Loucy (cell line): ENCODE results near the gene GRIA3.

Experiments used
- EZH2phosphoT487 ChIP-seq: fragments of 200-600 bp; IDR thresholded peaks from 2 replicates; pipeline ENCODE4 v1.6.1; 2018; ENCODE audit warnings: antibody characterized with exemption, mild to moderate bottlenecking, moderate library complexity, borderline replicate concordance
- TF ChIP-seq, protein P1 (sequence below): fragments of 200-600 bp; sonication (generic); conservative IDR thresholded peaks from 2 replicates; pipeline ENCODE4 v1.5.1; 2014; ENCODE audit warnings: mild to moderate bottlenecking, antibody characterized with exemption, low read length

DNA sequence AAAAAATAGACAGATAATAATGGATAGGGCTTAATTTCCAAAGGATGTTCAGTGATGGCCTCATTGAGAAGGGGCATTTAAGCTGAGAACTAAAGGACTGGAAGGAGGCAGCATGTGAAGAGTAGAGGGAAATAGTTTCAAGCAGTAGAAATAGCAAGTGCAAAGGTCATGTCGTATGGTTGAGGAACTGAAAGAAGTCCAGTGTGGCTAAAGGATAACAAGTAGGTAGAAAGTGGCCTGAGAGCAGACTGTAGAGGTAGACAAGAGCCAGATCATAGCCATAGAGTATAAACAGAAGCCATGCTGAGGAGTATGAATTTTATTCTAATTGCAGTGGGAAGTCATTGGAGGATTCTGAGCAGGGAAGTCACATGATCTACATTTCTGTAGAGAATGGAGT lies 72.3 kb downstream of the GRIA3 start:
- TF ChIP-seq, protein P1, sequence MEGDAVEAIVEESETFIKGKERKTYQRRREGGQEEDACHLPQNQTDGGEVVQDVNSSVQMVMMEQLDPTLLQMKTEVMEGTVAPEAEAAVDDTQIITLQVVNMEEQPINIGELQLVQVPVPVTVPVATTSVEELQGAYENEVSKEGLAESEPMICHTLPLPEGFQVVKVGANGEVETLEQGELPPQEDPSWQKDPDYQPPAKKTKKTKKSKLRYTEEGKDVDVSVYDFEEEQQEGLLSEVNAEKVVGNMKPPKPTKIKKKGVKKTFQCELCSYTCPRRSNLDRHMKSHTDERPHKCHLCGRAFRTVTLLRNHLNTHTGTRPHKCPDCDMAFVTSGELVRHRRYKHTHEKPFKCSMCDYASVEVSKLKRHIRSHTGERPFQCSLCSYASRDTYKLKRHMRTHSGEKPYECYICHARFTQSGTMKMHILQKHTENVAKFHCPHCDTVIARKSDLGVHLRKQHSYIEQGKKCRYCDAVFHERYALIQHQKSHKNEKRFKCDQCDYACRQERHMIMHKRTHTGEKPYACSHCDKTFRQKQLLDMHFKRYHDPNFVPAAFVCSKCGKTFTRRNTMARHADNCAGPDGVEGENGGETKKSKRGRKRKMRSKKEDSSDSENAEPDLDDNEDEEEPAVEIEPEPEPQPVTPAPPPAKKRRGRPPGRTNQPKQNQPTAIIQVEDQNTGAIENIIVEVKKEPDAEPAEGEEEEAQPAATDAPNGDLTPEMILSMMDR, result no peak
- TF ChIP-seq EZH2phosphoT487, result no peak
